ENCODE data around the gene LGI1.

The LGI1 gene

DNA sequence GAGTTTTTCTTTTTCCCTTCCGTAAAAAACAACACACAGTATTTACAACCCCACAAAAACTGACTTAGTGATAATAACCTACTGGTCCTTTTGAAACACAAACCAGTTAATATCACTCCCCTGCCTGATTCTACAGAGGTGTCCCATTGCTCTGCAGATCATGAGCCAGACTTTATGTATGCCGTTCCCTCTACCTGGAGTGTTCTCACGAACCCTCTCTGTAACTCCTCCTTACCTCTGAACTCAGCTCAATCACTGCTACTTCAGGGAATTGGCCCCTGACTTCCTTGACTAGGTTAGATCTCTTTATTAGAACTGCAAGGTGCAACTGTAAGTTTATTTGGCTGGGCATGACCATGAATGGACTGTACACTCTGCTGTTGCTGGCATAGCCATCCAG is 1.6 kb upstream of the LGI1 start:
- no peak for DNase-seq

- DNase-seq = no peak
These were observed 600 bp upstream of the LGI1 start for GRCh38 chr10:93757136-93757535.

DNA sequence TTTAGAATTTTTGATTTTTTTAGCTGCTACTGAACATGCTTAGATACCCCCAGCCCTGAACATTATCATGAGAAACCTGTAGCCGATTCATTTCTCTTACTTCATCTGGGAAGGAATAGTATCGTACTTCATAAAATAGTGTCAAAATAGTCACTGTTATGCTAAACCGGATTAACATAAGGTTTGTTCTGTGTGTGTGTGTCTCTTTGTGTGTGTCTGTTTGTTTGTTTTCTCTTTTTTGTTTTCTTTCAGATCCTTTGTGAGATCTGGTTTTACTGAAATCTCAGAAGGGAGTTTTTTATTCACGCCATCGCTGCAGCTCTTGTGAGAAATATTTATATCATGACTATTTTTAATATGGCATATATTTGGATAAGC is 761 bp downstream of the LGI1 start:
- DNase-seq = no peak

- DNase-seq = no peak
These were observed 1.2 kb downstream of the LGI1 start for GRCh38 chr10:93758891-93759410.

DNA sequence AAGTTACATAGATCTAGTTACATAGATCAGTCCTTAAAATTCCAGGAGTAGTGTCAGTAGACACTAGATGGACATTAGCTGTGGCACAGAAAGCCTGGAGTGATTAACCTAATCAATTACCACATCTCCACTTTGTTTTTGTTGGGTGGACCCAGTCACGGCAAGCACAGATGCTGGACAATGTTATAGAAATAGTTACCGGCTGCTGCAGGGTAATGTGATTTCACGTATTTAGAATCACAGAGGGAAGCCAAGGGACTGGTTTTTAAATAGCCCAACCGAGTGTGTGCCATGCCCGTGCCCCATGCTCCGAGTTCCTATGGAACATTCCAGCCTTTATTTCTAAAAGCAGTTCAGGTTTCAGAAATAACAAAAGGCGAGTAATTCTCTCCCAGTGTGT is 2.8 kb downstream of the LGI1 start:
- no peak for DNase-seq

DNA sequence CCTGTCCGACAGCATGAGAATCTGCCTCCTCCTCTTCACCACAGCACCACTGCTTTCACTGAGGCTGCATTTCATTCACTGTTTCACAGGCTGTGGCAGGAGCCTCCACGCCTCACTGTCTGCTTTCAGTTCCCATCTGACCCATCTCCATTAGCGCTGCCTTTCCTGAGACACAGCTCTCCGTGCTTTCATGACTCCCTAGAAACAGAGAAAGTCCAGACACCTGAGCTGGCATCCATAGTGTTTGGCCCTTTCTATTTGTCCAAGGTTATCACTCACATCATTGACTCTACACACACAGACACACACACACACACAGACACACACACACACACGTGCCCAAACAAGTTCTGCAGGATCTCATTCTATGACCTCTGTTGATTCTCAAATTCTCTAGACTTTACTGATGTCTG is 5.2 kb downstream of the LGI1 start:
- no peak for DNase-seq

DNA sequence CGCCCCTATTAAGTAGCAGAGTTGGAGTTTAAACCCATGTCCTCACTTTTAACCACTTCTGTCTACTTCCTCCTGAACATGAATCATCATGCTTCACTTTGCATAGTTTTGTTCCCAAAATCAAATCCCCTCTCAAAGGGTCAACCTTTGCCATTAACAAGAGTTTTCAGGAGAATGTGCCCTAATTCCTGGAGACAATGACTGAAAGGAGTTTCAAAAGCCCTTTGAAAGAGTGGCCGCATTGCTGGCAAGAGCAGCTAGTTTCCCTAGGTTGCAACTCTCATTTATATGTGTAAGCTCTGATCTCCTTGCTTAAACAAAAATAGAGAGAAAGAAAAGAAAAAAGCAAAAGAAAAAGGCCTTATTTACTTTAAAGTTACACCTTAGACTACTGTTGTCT is 9.2 kb downstream of the LGI1 start:
- no peak for DNase-seq

DNA sequence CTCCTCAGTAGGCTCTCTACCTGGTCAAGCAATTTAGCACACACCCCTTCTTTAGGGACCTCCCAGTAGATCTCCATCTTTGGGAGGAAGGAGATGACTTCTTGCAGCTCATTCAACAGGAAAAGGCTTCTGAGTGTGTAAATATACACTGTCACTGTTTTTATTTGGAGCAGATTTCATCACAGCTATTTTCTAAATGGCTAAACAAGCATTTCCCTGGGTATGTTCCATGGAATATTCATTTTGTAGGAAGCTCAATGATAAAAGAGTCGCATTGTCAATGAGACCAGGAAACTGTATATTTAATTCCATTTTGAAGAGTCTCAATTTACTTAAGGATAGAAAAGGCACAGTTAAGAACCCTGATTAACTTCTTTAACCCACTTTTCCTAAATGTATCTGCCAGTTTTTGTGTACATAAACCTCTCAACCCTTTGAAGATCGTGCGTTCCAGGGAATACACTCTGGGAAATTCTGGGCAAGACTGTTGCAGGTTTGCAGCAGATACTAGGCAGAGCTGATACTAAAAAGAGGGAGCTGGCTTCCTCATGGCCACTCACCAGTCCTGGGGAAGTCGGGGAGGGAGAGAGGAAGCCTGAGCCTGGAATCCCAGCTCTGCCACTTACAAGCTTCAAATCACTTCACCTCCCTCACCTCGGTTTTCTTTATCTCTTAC is 10.1 kb downstream of the LGI1 start:
- DNase-seq = no peak

DNA sequence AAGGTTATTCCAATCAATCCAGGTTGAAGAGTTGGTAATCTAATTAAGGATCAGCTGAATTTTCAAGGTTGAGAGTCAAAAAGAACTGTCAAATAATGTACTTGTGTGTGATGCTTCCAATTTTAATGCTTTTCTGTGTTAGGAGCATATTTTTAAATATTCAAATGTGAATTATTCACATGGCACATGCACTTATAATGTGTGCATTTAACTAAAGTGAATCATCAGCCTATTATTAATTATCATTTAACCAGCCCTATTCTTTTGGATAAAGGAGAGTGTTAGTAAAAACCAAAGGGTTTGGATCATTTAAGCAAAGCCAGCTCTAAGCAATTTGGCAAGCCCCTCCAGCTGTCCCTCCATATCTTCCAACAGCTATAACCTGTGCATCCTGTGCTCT is 11.2 kb downstream of the LGI1 start:
- no peak for DNase-seq

DNA sequence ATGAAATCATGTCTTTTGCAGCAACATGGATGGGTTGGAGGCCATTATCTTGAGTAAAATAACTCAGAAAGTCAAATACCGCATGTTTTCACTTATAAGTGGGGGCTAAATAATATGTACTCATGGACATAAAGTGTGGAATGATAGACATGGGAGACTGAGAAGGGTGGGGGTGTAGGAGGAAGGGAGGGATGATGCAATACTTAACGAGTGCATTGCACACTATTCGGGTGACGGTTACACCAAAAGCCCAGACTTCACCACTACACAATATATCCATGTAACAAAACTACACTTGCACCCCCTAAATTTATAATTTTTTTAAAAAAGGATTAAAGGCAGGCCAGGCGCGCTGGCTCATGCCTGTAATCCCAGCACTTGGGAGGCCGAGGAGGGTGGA is 13.6 kb downstream of the LGI1 start:
- no peak for DNase-seq

DNA sequence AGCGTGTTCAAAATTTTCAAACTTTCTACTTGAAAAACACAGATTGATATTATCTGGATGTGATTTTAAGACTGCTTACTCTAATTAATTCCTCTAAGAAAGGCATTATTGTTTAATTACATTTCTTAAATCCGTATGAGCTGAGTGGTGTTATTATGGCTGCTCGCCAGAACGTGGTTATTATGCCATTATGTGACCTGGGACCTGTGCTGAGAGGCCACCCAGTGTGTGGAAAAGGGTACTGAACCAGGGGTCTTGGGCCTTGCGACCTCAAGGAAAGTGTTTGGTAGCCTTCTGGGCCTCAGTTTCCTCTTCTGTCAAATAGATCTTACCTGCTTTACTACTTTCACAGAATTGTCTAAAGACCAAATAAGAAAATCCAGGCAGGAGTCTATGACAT is 15.4 kb downstream of the LGI1 start:
- no peak for DNase-seq

DNA sequence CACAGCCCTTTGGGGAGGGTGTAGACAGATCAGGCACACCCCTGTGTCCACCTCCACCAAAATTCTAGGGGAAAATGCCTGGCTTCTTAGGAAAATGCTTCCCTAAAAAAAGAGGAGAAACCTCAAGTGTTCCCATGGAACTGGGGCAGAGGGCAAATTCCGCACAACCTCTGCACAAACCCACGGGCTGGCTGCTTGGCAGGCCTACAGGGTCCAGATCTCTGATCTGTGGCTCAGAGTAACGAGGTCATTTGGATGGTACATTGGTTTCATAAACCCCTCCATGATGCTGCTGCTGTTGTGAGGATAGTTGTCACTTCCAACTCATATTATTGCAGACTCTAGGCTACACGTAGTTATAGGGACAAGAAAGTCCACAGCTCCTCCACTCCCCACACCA is 16.0 kb downstream of the LGI1 start:
- no peak for DNase-seq

DNA sequence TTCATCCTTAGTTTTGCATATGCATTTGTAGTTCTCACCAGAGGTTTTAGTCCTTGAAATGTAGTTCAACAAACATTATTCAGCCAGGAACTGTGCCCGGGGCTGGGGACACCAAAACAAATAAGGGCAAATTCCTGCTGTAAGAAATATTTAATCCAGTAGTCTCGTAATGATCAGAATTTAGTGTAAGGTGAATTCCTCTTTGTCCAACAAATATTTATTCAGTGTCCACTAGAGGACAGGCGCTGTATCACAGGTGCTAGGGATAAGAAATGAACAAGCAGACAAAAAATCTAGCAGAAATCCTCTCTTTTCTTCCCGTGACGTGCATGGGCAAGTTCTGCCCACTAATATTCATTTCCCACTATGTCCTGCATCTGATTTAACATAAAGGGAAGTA is 17.6 kb downstream of the LGI1 start:
- DNase-seq = no peak

GRCh38 chr10:93777092-93777491 is 19.4 kb downstream of the LGI1 start:
- no peak for DNase-seq

GRCh38 chr10:93784059-93784458 is 26.3 kb downstream of the LGI1 start:
- DNase-seq = no peak

- no peak for DNase-seq
These were observed 30.9 kb downstream of the LGI1 start for GRCh38 chr10:93788413-93789208.

GRCh38 chr10:93790439-93790838 is 32.7 kb downstream of the LGI1 start:
- DNase-seq = no peak

DNA sequence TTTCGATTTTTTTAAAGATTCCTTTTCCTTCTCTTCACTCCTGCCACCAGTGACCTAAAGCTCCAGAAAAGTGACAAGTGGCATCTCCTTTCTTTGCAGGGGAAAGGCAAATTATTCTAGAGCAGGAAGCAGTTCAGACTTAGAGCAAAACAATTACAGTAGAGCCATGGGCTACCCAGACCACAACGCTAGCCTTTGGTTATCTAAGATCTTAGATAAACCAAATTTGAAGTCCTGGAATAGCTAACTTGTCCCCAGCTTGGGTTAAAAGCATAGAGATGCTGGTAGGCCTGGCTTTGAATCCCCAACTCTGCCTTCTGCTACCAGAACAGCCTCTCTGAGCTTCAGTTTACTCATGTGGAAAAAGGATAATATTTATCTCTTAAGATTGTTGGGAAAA is 38.4 kb downstream of the LGI1 start:
- no peak for DNase-seq

DNA sequence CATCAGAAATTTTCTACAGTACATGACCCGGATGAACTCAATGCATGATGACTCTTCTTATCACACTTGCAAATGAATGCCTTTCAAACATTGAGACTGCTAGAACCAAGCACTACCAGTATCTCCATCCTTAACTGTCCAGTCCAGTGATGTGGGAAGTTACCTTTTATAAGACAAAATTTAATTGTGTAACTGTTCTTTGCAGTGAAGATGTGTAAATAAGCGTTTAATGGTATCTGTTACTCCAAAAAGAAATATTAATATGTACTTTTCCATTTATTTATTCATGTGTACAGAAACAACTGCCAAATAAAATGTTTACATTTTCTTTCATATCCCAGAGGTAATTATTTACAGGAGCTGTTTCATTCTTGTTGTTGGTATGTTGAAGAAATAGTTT is 40.1 kb downstream of the LGI1 start:
- no peak for DNase-seq

GRCh38 chr10:93799155-93799708 is 41.5 kb downstream of the LGI1 start:
- DNase-seq = no peak

DNA sequence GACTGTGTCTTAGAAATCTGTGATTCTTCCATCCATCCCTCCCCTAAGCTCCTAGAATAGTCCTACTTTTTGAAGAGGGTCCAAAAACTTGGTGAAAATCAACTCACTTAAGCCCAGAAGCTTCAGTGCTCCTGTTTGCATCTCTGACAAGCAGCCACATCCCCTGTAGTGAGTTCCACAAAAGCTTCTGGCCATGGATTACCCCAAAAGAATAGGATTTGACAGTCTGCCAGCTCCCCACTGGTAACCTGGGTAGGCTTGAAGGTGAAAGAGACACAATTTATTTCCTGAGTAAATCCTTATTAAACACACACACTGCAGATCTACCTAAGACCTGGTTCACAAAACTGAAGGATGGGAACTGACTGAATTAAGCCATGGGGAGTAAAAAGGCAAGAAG is 46.5 kb downstream of the LGI1 start:
- DNase-seq = no peak

- DNase-seq = no peak
These were observed 49.2 kb downstream of the LGI1 start for GRCh38 chr10:93806903-93807302.

DNA sequence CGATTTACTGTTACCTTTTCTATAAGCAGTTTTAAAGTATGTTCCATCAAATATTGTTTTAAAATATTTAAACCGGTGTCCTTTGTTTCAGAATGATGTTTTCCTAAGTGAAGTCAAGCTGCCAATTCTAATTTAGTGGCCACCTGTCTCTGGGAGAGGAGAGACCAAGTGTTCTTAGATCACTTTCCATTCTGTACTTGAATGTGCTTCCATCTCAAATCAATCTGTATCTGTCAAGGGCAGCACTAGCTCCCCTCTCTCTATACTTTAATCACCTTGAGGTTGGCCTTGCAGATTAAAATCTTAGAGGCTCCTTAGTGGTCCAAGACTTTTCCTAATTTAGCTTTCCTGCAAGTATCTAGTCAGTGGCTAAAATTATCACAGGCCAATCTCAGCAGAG is 49.6 kb downstream of the LGI1 start:
- no peak for DNase-seq

GRCh38 chr10:93812659-93813338 is 55.1 kb downstream of the LGI1 start:
- no peak for DNase-seq

All from NCI-H2029 (cell line).